ENCODE results near the gene KRT78.

GRCh38 chr12:52860102-52860823 is 11.5 kb upstream of the KRT78 start:
- TF ChIP-seq CTCF (IDR thresholded peaks at IDR 0.05) (no peak), POLR2A (IDR thresholded peaks at IDR 0.05) (no peak)

All from heart left ventricle (tissue), 13 donors.